Measurements from ENCODE around the gene KRTAP5-4. TPM values are rescaled to one million over a fixed set of nuclear protein-coding genes. Genes with fewer than 3 reads are reported as not detected.
"Not testable (repeated sequence)": the region's sequence is repeated elsewhere in the genome, so short reads cannot be mapped to it uniquely, and the experiment has no call there.

KRTAP5-4 gene
- total RNA-seq, 1 experiment from 2014 or later = not detected

DNA sequence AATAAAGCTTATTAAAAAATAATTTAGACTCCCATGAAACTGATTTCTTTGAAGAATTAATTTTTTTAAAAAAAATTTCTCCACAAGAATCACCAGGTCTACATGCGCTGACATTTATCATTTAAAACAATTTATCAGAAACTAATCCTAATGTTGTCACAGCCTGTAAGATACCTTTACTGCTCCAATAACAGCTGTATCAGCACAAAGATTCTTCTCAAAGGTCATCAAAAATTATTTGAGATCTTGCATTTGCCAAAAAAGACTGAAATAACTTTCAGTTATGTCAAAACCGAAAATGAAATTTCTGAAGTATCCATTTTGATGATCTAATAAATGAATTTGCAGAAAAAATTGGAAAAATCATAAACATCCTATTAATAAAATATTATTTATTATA is 15.7 kb upstream of the KRTAP5-4 start:
- no peak for DNase-seq (ENCODE audit: low read depth)

DNA sequence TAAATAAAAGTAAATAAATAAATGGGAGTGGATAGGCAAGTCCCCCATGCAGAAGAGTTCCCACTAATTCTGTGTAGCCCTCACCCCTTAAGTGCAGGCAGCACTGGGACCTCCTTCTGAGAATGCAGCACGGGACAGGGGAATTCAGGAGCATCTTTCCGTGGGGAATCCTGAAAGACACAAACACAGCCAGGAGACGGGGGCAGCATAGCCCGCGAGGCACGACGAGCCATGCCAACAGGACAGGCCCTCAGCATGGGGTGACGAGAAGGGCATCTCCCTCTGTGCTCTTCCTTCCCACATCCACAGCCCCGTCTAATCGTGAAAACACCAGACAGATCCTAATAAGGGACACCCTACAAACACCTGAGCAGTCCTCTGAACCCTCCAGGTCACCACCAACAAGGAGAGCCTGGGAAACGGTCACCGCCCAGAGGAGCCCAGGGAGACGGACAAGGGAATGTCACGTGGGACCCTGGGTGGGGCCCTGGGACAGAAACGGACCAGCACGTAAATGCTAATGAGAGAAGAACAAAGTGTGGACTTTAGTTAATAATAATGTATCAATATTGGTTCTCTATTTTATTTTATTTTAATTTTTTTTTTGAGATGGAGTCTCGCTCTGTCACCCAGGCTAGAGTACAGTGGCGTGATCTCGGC is 14.5 kb upstream of the KRTAP5-4 start:
- DNase-seq (ENCODE audit: low read depth) = no peak

DNA sequence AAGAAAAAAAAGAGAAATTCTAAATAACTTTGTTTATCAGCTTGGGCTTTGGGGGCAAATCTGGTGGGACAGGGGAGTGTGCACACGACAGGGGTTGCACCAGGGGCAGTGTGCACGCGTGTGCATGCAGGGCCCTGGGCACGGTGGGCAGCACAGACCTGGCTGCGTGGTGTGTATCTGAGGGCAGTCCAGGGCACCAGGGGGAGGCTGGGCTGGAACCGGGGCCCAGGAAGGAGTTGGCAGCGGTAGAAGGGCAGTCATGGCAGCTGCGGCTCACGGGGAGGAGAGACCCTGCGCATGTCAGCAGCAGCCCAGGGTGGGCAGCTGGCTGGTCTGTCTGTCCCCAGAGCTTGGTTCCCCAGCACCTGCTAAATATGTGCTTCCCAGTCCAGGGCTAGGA is 11.9 kb upstream of the KRTAP5-4 start:
- DNase-seq (ENCODE audit: low read depth) = no peak

DNA sequence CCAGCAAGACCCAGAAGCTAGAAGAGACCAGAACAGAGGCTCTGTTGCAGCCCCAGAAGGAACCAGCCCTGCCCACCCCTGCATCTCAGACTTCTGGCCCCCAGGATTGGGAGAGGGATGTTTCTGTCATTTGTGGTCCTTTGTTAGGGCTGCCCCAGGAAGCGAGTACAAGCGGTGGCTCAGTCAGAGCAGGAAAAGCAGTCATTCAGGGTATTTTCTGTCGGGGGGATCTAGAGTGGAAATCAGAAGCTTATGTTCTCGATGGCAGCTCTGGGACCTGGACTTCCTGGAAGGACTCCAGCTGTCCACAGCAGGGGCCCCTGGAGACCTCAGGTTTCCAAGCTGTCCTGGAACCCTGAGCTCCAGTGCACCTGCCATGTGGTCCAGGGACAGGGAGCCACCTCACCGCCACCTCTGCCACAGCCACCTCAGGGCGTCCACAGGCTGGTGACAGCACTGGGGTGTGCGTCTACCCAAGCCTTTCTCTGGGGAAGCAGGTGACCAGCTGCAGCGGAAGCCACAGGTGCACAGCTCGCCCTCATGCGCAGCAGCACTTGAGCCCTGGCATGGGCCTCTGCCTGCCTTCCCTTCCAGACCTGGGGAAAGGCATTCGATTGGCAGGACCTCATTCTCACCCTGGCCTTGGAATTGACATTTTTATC is 10.2 kb upstream of the KRTAP5-4 start:
- no peak for DNase-seq (ENCODE audit: low read depth)

DNA sequence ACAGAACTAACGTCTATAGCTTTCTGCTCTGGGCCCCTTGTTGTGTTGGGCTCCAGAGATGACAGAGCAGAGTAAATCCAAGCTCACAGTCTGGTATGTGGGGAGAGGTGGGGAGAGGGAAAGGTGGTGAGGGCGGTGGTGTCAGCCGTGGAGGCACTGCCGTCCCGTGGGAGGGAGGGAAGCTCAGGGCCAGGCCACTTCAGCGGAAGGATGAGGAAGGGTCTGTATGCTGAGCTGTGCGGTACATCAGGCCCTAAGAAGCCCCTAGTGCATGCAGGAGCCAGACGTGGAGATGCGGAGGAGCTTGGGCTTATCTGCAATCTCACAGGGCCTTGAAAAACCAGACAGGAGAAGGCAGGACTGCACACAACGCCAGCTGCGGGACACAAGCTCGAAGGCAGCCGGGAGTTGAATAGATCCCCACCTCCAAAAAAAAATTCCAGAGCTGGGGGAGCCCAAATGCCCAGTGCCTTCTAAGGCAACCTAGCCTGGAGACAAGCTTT is 9.2 kb upstream of the KRTAP5-4 start:
- no peak for DNase-seq (ENCODE audit: low read depth)

DNA sequence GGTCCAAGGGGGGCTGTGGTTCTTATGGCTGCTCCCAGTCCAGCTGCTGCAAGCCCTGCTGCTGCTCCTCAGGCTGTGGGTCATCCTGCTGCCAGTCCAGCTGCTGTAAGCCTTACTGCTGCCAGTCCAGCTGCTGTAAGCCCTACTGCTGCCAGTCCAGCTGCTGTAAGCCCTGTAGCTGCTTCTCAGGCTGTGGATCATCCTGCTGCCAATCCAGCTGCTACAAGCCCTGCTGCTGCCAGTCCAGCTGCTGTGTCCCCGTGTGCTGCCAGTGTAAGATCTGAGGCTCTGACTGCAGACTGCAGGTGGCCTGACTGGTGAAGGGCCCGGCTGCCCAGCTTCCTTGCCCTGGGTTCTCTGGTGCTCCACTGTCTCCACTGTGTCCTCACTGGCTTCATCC is 8.3 kb upstream of the KRTAP5-4 start:
- DNase-seq (ENCODE audit: low read depth) = no peak

DNA sequence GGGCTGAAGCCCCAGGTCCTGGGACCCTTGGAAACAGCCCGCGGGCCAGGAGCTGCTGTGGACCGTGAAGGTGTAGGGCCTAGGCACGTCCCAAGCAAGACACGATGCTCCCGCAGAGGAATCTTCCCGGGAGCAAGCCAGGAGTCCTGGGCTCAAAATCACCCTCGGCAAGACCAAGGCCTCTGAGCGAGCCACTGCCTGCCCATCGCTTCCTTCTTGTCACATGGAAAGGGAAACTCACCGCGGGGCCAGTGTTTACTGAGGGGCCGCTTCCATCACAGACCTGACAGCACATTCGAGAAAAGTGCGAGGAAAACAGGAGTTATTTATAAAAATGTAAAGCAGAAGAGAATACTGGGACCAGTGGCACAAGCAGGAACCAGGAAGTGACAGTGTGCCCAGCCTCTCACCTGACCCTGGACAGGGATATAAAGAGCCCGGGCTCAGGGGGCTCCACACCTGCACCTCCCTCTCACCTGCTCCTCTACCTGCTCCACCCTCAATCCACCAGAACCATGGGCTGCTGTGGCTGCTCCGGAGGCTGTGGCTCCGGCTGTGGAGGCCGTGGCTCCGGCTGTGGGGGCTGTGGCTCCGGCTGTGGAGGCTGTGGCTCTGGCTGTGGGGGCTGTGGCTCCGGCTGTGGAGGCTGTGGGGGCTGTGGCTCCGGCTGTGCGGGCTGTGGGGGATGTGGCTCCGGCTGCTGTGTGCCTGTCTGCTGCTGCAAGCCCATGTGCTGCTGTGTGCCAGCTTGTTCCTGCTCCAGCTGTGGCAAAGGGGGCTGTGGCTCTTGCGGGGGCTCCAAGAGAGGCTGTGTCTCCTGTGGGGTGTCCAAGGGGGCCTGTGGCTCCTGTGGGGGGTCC is 7.6 kb upstream of the KRTAP5-4 start, which contains the start of gene KRTAP5-5:
Gene KRTAP5-5, plus strand, starts transcription at position 450 of the 860 bp plus-strand sequence. Its CDS starts 66 bp downstream, at position 516.
- no peak for DNase-seq (ENCODE audit: low read depth)

DNA sequence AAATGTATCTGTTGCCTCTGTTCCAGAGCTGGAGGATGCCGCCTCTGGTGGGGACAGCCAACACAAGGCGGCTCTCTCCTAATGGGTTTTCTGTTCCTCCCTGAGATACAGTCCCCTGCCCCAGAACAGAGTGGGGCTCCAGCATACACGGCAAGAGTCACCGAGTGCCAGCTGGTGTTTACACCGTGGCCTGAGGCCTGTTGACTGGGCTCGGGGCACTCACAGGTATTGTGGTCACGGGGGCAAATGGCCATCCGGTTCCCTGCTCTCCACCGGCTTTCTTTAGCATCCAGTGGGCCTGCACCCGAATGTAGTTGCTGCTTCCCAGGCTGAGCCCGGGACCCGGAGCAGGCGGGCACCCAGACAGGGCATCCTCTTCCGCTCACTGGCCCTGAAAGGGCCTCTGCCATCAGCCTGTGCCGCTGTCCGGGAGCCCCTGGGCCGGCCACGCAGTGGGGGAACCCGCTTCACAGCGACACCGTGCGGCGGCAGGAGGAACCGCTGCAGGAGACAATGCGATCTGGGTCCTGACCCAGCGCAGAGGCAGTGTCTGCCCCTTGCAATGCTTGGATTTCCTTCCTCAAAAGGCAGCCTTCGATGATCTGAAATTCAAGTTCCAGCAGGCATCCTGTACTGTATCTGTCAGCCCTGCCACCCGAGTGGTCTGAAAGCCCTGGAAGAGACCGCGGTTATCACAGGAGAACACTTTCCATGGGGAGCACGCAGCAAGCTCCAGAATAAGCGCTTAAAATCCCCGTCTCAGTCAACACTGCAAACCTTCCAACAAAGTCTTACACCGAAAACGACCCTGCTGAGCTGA is 6.8 kb upstream of the KRTAP5-4 start:
- DNase-seq (ENCODE audit: low read depth) = peak; percentile 62

DNA sequence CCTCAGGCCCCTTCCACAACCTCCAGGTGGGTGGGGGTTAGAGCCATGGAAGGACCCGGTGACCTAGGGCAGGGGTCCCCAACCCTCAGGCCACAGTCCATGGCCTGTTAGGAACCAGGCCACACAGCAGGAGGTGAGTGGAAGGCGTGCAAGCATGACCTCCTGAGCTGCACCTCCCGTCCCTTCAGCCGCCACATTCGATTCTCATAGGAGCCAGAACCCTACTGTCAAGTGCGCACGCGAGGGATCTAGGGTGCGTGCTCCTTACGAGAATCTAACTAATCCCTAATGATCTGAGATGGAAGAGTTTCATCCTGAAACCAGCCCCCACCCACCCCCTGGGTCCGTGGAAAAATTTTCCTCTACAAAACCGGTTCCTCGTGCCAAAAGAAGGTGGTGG is 3.6 kb upstream of the KRTAP5-4 start:
- no peak for DNase-seq (ENCODE audit: low read depth)

DNA sequence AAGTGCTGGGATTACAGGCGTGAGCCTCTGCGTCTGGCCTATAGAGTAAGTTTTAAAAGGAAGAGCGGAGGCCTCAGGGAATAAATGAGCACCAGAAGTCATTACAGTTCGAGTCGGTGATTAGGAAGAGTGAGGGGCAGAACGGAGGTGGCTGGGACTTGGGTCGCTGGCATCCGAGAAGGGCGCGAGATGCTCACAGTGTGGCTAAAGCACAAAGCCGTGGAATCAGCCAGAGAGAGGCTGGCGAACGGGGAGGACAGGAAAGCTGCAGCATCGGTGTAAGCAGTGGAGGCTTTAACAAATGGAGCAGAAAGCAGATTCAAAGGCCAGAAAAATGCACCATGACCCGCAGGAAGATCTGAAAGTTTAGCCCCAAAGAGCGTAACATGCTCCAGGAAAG is 2.7 kb upstream of the KRTAP5-4 start:
- no peak for DNase-seq (ENCODE audit: low read depth)

DNA sequence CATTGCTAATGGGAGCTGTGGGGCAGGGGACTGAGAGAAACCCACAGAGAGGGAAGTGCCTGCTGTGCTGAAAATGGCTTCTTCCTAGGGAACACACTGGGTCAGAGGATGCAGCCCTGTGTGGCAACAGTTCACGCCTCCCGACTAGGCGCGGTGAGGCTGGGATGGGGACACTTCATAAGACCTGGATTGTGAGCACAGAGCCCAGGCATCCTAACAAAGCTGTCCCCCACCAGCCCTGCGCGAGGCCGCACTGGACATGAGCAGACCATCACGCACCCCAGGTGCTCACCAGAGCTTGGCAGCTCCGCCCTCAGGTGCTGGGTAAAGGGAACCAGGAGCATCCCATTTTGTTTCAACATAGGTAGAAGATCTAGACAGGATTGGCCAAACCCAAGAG is 1.8 kb upstream of the KRTAP5-4 start:
- no peak for DNase-seq (ENCODE audit: low read depth)

DNA sequence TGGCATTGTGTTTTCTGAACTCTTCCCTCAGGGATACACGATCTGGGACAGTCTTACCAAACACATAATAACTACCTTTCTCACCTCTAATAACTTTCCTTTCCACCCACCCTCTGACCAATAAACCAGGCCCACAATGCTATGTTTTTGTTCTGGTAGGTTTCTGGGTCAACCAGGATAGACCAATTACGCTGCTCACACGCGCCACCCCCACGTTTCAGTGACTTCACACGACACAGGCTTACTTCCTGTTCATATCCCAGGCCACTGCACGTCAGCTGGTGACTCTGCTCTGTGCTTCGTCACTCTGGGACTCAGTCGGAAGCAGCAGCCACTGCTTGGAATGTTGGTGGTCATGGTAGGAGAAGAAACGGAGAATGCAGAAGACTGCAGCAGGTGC is 2.5 kb downstream of the KRTAP5-4 start:
- peak; percentile 50 for DNase-seq (ENCODE audit: low read depth)

DNA sequence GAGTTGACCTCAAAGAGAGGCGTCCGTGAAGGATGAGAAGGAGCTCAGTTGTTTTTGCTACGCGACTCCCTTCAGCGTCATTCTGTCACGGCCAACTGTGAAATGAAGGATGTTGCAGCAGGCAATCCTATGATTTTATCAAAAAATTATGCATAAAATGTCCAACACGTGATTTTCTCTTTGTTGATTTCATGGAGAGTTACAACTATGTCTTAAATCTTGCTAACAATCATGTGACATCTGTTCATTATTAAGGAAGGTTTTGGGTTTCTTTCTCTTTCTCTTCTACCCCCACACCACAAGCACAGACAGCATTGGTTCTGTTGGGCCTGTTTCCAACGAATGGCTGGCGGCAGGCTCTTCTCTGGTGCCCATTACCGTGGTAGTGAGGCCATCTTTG is 3.7 kb downstream of the KRTAP5-4 start:
- no peak for DNase-seq (ENCODE audit: low read depth)

DNA sequence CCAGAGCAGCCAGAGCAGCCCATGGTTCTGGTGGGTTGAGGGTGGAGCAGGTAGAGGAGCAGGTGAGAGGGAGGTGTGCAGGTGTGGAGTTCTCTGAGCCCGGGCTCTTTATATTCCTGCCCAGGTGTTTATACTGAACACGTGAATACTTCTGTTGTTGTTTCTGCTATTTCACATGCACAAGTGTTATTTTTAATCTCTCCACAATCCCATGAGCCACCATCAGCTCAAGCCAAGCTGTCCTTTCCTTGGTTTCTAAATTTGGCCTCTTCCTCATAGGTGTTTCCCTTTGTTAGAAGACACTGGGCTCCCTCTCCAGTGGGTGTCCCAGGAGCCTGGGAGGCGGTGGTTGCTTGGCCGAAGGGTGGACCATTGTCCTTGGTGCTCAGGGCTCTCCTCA is 13.6 kb downstream of the KRTAP5-4 start, which contains the start of gene KRTAP5-3:
Gene KRTAP5-3, minus strand, starts transcription at position 101 of the 400 bp plus-strand sequence. Its CDS starts 78 bp downstream, at position 23.
- DNase-seq (ENCODE audit: low read depth) = no peak

DNA sequence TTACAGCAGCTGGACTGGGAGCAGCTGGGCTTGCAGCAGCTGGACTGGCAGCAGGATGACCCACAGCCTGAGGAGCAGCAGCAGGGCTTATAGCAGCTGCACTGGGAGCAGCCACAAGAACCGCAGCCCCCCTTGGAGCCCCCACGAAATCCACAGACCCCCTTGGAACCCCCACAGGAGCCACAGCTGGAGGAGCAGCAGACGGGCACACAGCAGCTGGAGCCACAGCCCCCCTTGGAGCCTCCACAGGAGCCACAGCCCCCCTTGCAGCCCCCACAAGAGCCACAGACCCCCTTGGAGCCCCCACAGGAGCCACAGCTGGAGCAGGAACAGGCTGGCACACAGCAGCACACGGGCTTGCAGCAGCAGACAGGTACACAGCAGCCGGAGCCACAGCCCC is 14.0 kb downstream of the KRTAP5-4 start:
- DNase-seq (ENCODE audit: low read depth) = not testable (repeated sequence)

DNA sequence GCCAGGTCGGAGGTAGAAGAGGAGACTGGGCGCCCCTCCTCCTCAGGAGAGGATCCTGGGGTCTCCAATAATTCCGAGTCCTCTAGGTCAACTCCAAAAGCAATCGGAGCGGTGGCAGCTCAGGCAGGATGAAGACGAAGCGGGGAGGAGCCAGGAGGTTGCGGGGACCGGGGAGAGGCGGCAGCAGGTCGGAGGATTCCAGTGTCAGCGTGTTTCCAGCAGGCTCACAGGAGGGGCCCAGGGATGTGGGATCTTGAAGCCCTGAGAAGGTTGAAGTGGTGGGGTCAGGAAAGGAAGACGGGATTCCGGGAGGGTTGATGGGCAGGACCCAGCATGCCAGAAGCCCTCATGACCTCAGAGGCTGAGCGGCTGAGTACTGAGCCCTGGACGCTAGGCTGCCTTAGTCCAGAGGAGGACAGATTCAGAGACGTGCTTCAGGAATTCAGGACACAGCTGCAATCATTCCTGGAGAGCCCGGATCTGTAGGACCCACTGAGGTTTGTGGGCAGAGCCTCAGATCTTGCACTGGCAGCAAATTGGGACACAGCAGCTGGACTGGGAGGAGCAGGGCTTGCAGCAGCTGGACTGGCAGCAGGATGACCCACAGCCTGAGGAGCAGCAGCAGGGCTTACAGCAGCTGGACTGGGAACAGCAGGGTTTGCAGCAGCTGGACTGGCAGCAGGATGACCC is 14.6 kb downstream of the KRTAP5-4 start:
- DNase-seq (ENCODE audit: low read depth) = not testable (repeated sequence)

DNA sequence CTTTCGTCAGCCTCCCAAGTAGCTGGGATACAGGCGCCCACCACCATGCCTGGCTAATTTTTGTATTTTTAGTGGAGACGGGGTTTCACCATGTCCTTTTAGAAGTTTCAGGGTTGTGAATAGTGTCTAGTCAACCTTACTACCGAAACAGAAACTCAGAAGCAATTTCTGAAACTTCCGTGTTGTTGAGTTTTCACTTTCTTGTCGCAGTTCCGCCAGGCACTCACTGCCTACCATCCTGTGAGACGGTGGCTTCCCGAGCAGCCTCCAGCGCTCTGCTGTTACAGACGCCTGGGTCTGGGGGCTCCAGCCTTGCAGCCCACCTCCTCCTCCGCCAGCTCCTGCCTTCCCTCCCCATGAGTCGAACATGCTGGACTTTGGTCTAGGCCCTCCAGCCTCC is 16.0 kb downstream of the KRTAP5-4 start:
- DNase-seq (ENCODE audit: low read depth) = not testable (repeated sequence)

DNA sequence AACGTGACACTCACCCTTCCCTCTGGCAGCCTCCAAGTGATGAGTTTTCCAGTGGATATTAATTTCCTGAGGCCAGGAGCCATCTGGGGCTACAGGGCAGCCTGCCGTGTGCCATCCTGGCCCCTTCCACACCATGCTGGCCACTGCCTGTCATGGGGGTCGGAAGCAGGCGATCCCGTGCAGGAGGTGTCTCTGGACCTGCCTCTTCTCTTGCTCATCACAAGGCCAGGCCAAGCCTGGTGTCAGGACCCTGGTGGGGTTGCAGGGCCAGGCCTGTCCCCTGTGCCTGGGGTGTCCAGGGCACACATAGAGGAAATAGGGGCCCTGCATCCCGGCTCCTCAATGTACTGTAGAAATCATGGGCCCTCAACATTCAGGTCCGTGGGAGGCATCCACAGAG is 17.2 kb downstream of the KRTAP5-4 start:
- DNase-seq (ENCODE audit: low read depth) = no peak

DNA sequence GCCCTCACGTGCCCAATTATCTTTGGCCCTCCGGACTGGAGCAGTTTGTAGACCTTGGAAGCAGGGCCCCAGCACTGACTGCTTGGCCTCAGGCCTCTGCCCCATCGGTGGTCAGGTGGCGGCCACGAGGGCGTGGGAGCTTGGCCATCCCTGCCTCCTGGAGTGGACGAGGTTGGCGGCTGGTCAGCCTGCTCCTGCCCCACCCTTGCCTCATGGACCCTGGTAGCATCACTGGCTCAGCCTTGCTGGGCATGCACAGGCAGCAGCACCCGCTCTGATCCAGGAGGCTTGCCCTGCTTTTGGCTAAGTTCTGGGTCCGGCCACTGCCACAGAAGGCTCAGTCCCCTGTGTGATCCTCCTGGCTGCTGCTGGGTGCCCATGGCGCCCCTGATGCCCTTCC is 17.8 kb downstream of the KRTAP5-4 start:
- no peak for DNase-seq (ENCODE audit: low read depth)

DNA sequence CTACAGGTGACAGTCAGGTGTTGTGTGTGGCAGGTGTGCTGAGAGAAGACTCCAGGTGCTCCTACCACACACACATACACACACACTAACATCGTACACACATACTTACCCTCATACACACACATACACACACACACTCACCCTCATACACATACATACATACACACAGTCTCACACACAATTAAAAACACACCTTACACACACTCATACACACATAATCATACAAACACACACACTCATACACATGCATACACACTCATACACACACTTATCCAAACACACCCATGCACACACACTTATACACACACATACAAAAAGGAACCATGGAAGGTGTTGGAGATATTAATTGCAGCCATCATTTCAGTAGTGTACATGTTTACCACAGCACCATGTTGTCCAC is 18.3 kb downstream of the KRTAP5-4 start:
- DNase-seq (ENCODE audit: low read depth) = no peak

DNA sequence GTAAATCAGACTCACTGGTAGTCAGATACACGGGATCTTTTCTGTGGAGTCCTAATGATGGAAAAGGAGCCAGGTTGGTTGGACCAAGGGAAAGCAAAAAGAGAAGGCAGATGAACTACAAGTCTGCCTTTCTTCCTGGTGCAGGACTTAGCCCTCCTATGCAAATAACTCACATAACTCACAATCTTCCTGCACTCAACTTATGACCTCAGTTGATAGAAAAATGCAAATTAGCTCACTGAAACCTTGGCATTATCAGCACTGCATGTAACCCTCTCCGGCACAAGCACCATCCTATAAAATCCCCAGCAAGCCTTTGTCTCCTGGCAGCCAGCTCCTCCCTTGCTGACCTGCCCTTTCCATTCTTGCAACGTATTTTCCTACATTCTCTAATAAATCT is 20.3 kb downstream of the KRTAP5-4 start:
- not testable (repeated sequence) for DNase-seq (ENCODE audit: low read depth)
